HepG2 (cell line): ENCODE results near the gene SPHK1. TPM values are rescaled to one million over a fixed set of nuclear protein-coding genes. Genes with fewer than 3 reads are reported as not detected.
A peak's percentile ranks its signal among the peaks of the same experiment; 100 is the strongest.

ENCODE experiments used
- BATF2 ChIP-seq: sonication (generic); formaldehyde crosslinking; IDR thresholded peaks from 2 replicates; pipeline ENCODE4 v1.8.0; 2022; ENCODE audit warnings: mild to moderate bottlenecking, missing genetic modification reagents, moderate library complexity
- CHCHD3 ChIP-seq: sonication (generic); formaldehyde crosslinking; IDR thresholded peaks from 2 replicates; pipeline ENCODE4 v1.8.0; 2022; ENCODE audit warnings: mild to moderate bottlenecking, missing genetic modification reagents, moderate library complexity
- CSRNP2 ChIP-seq: sonication (generic); formaldehyde crosslinking; conservative IDR thresholded peaks from 2 replicates; pipeline ENCODE4 v1.8.0; 2022; ENCODE audit warnings: low read depth, missing genetic modification reagents
- ETV6 ChIP-seq: sonication (generic); formaldehyde crosslinking; conservative IDR thresholded peaks from 2 replicates; pipeline ENCODE4 v1.4.0; 2020; ENCODE audit warnings: missing genetic modification reagents
- HMG20A ChIP-seq: IDR thresholded peaks from 2 replicates; pipeline ENCODE4 v1.6.1; 2016; ENCODE audit warnings: borderline replicate concordance
- KDM4B ChIP-seq: sonication (generic); formaldehyde crosslinking; IDR thresholded peaks from 2 replicates; pipeline ENCODE4 v1.4.0; 2020; ENCODE audit warnings: missing genetic modification reagents
- MED1 ChIP-seq: sonication (generic); formaldehyde crosslinking; IDR thresholded peaks from 2 replicates; pipeline ENCODE4 v1.4.0; 2020; ENCODE audit warnings: missing genetic modification reagents
- MED8 ChIP-seq: sonication (generic); formaldehyde crosslinking; IDR thresholded peaks from 2 replicates; pipeline ENCODE4 v1.8.1; 2023; ENCODE audit warnings: mild to moderate bottlenecking, missing genetic modification reagents; ENCODE audit not compliant: insufficient replicate concordance
- NCOA5 ChIP-seq: sonication (generic); formaldehyde crosslinking; IDR thresholded peaks from 2 replicates; pipeline ENCODE4 v1.4.0; 2020; ENCODE audit warnings: missing genetic modification reagents
- NCOR1 ChIP-seq: fragments of 200-600 bp; sonication (generic); IDR thresholded peaks from 2 replicates; pipeline ENCODE4 v1.7.0; 2017; ENCODE audit warnings: antibody characterized with exemption, low read length, borderline replicate concordance
- NPAS2 ChIP-seq: sonication (generic); formaldehyde crosslinking; IDR thresholded peaks from 2 replicates; pipeline ENCODE4 v1.8.0; 2022; ENCODE audit warnings: mild to moderate bottlenecking, missing genetic modification reagents, borderline replicate concordance
- PREB ChIP-seq: sonication (generic); formaldehyde crosslinking; IDR thresholded peaks from 2 replicates; pipeline ENCODE4 v1.4.0; 2020; ENCODE audit warnings: missing genetic modification reagents
- SIN3B ChIP-seq: fragments of 150-350 bp; IDR thresholded peaks from 2 replicates; pipeline ENCODE4 v1.6.1; 2014; ENCODE audit warnings: low read length
- SOX13 ChIP-seq, 3 experiments: fragments of 450-650 bp in 1 of 3; sonication (generic) in 1 of 3; formaldehyde crosslinking in 1 of 3; IDR thresholded peaks in 2 of 3; conservative IDR thresholded peaks in 1 of 3; 2 replicates each; pipeline versions ENCODE4 v1.5.0 to v1.6.1; 2016 to 2020; ENCODE audit warnings: antibody characterized with exemption in 1 of 3, mild to moderate bottlenecking in 1 of 3, missing compliant biosample characterization in 1 of 3, missing genetic modification reagents in 1 of 3, moderate library complexity in 1 of 3
- ZBTB46 ChIP-seq: sonication (generic); formaldehyde crosslinking; IDR thresholded peaks from 2 replicates; pipeline ENCODE4 v1.4.0; 2020; ENCODE audit warnings: mild to moderate bottlenecking, missing genetic modification reagents, borderline replicate concordance
- ZFYVE20 ChIP-seq: sonication (generic); formaldehyde crosslinking; IDR thresholded peaks from 2 replicates; pipeline ENCODE4 v1.8.0; 2023; ENCODE audit warnings: low read depth, mild to moderate bottlenecking, moderate library complexity, missing genetic modification reagents, borderline replicate concordance
- ZNF343 ChIP-seq: sonication (generic); formaldehyde crosslinking; IDR thresholded peaks from 2 replicates; pipeline ENCODE4 v1.4.0; 2020; ENCODE audit warnings: mild to moderate bottlenecking, missing genetic modification reagents
- ZNF446 ChIP-seq: sonication (generic); formaldehyde crosslinking; IDR thresholded peaks from 2 replicates; pipeline ENCODE4 v1.5.0; 2020; ENCODE audit warnings: mild to moderate bottlenecking, missing genetic modification reagents
- ZNF558 ChIP-seq: sonication (generic); formaldehyde crosslinking; IDR thresholded peaks from 2 replicates; pipeline ENCODE4 v1.9.0; 2022; ENCODE audit warnings: mild to moderate bottlenecking, missing genetic modification reagents, borderline replicate concordance
- ZNF562 ChIP-seq: sonication (generic); formaldehyde crosslinking; IDR thresholded peaks from 2 replicates; pipeline ENCODE4 v1.8.0; 2022; ENCODE audit warnings: missing genetic modification reagents, borderline replicate concordance
- ZNF720 ChIP-seq: sonication (generic); formaldehyde crosslinking; IDR thresholded peaks from 2 replicates; pipeline ENCODE4 v1.4.0; 2020; ENCODE audit warnings: missing genetic modification reagents
- ZNF788 ChIP-seq: sonication (generic); formaldehyde crosslinking; IDR thresholded peaks from 2 replicates; pipeline ENCODE4 v1.5.0; 2020; ENCODE audit warnings: mild to moderate bottlenecking, missing genetic modification reagents, borderline replicate concordance
- ZNF800 ChIP-seq: sonication (generic); formaldehyde crosslinking; IDR thresholded peaks from 2 replicates; pipeline ENCODE4 v1.4.0; 2020; ENCODE audit warnings: missing genetic modification reagents
- ZSCAN31 ChIP-seq: sonication (generic); formaldehyde crosslinking; IDR thresholded peaks from 2 replicates; pipeline ENCODE4 v1.5.0; 2020; ENCODE audit warnings: low read depth, mild to moderate bottlenecking, missing genetic modification reagents
- polyA plus RNA-seq, 8 experiments: library from polyadenylated mRNA; depleted of rRNA in 3 of 8; stranded (reverse) in 7 of 8; unstranded in 1 of 8; fragments of >200 nt; fragmentation: Illumina TruSeq in 4 of 8; extraction: Trizol in 4 of 8; gene quantifications; 2 replicates each; pipeline versions ENCODE4 v1.2.1 to v1.2.3, GENCODE V29; 2011 to 2016; ENCODE audit warnings: low read depth in 4 of 8, missing spikeins in 1 of 8, mixed read lengths in 1 of 8; ENCODE audit not compliant: insufficient read depth in 1 of 8
- total RNA-seq, 5 experiments: library from RNA; depleted of rRNA; stranded (reverse); fragments of >200 nt; fragmentation: Illumina TruSeq; extraction: Trizol; gene quantifications; 2 replicates each; pipeline ENCODE4 v1.2.3, GENCODE V29; 2016; ENCODE audit warnings: low read depth in 1 of 5

SPHK1 gene
- total and polyA plus RNA-seq, 2 of the 13 experiments (the other 11 are each of a cell fraction or from before 2014, with no cell fraction given) = 129 to 160 TPM

GRCh38 chr17:76382351-76382802, 2.0 kb upstream of the SPHK1 start (continued):
- TF ChIP-seq ETV6 (CRISPR knock-in tag) = no peak
- no peak for TF ChIP-seq BATF2 (CRISPR knock-in tag)
- peak; percentile 77; the same call in 1 of the 2 replicates for TF ChIP-seq HMG20A (CRISPR knock-in tag)
- TF ChIP-seq ZNF720 = no peak
- TF ChIP-seq PREB = no peak
- no peak for TF ChIP-seq ZFYVE20 (CRISPR knock-in tag)
- no peak for TF ChIP-seq SIN3B
- TF ChIP-seq ZSCAN31 (CRISPR knock-in tag) = peak; percentile 90; the same call in 1 of the 2 replicates
- TF ChIP-seq NCOA5 (CRISPR knock-in tag) = no peak
- no peak for TF ChIP-seq ZNF446 (CRISPR knock-in tag)
- no peak for TF ChIP-seq ZNF343 (CRISPR knock-in tag)
- TF ChIP-seq ZBTB46 (CRISPR knock-in tag) = peak; percentile 91
- TF ChIP-seq MED1 (CRISPR knock-in tag) = peak; percentile 92
- peak; percentile 78 for TF ChIP-seq MED8
- no peak for TF ChIP-seq ZNF558 (CRISPR knock-in tag)
- TF ChIP-seq SOX13 (IDR thresholded peaks at IDR 0.05) = peak; percentile 59; the same call in 1 of the 2 replicates
- TF ChIP-seq SOX13 (CRISPR knock-in tag; conservative IDR thresholded peaks at IDR 0.05 in 1 of 2, IDR thresholded peaks at IDR 0.05 in 1 of 2) = peak in 1 of 2 experiments; percentile 92; a peak in 2 of 4 replicates
- 0 out of 2 replicates have a peak, but pooled peaks have one; percentile 47 for TF ChIP-seq KDM4B (CRISPR knock-in tag)
- TF ChIP-seq ZNF800 (CRISPR knock-in tag) = no peak; the same call in 1 of the 2 replicates
- TF ChIP-seq ZNF788 (CRISPR knock-in tag) = peak; percentile 98
- TF ChIP-seq CSRNP2 (CRISPR knock-in tag) = no peak
- TF ChIP-seq ZNF562 = no peak
- TF ChIP-seq CHCHD3 (CRISPR knock-in tag) = no peak
- peak; percentile 35; the same call in 1 of the 2 replicates for TF ChIP-seq NCOR1
- TF ChIP-seq NPAS2 = no peak
